H9 (cell line): Measurements from ENCODE around the gene PDPN. TPM values are rescaled to one million over a fixed set of nuclear protein-coding genes. Genes with fewer than 3 reads are reported as not detected.

ENCODE experiments used
- DNase-seq: peaks from one replicate; pipeline ENCODE4 v3.0.0-alpha.2; 2017
- H2AFZ ChIP-seq: one replicate; pipeline ENCODE4 v1.6.1; 2013; ENCODE audit warnings: mild to moderate bottlenecking, low read length, control low read depth, moderate library complexity
- H2AK5ac ChIP-seq: 2 replicates; pipeline ENCODE4 v1.6.1; 2013; ENCODE audit warnings: low read length, control low read depth, mixed read lengths; ENCODE audit not compliant: insufficient read length
- H2BK120ac ChIP-seq: one replicate; pipeline ENCODE4 v1.6.1; 2013; ENCODE audit warnings: low read depth, mild to moderate bottlenecking, low read length, control low read depth, inconsistent platforms; ENCODE audit not compliant: poor library complexity, severe bottlenecking
- H2BK12ac ChIP-seq: 2 replicates; pipeline ENCODE4 v1.6.1; 2013; ENCODE audit warnings: low read length, control low read depth, mixed read lengths, low read depth; ENCODE audit not compliant: insufficient read length
- H2BK15ac ChIP-seq: 2 replicates; pipeline ENCODE4 v1.6.1; 2013; ENCODE audit warnings: low read depth, low read length, control low read depth
- H2BK20ac ChIP-seq: one replicate; pipeline ENCODE4 v1.6.1; 2013; ENCODE audit warnings: low read depth, mild to moderate bottlenecking, low read length, control low read depth, inconsistent platforms; ENCODE audit not compliant: poor library complexity, severe bottlenecking
- H2BK5ac ChIP-seq: 2 replicates; pipeline ENCODE4 v1.6.1; 2013; ENCODE audit warnings: low read length, control low read depth, mixed read lengths; ENCODE audit not compliant: insufficient read length
- H3K14ac ChIP-seq: 2 replicates; pipeline ENCODE4 v1.6.1; 2013; ENCODE audit warnings: low read length, control low read depth; ENCODE audit not compliant: insufficient read depth
- H3K18ac ChIP-seq: 2 replicates; pipeline ENCODE4 v1.6.1; 2013; ENCODE audit warnings: low read depth, mild to moderate bottlenecking, mixed read lengths, low read length, control low read depth; ENCODE audit not compliant: insufficient read length
- H3K23ac ChIP-seq: 2 replicates; pipeline ENCODE4 v1.6.1; 2013; ENCODE audit warnings: low read length, control low read depth, mixed read lengths, low read depth; ENCODE audit not compliant: insufficient read length
- H3K23me2 ChIP-seq: 2 replicates; pipeline ENCODE4 v1.6.1; 2013; ENCODE audit warnings: low read depth, mild to moderate bottlenecking, mixed read lengths, low read length, control low read depth; ENCODE audit not compliant: insufficient read length, poor library complexity, severe bottlenecking
- H3K27ac ChIP-seq: 2 replicates; pipeline ENCODE4 v1.5.1; 2013; ENCODE audit warnings: low read length, control low read depth, mixed read lengths, low read depth; ENCODE audit not compliant: insufficient read length
- H3K27me3 ChIP-seq: 2 replicates; pipeline ENCODE4 v1.6.1; 2013; ENCODE audit warnings: low read length, control low read depth, inconsistent platforms; ENCODE audit not compliant: insufficient read depth
- H3K4ac ChIP-seq: 2 replicates; pipeline ENCODE4 v1.6.1; 2013; ENCODE audit warnings: low read depth, mild to moderate bottlenecking, control low read depth, inconsistent platforms, low read length, moderate library complexity
- H3K4me1 ChIP-seq: 2 replicates; pipeline ENCODE4 v1.6.1; 2013; ENCODE audit warnings: low read length, control low read depth, inconsistent platforms; ENCODE audit not compliant: insufficient read depth
- H3K4me2 ChIP-seq: 2 replicates; pipeline ENCODE4 v1.6.1; 2013; ENCODE audit warnings: low read length, control low read depth, mixed read lengths; ENCODE audit not compliant: insufficient read length, insufficient read depth
- H3K56ac ChIP-seq: 2 replicates; pipeline ENCODE4 v1.6.1; 2013; ENCODE audit warnings: low read depth, mild to moderate bottlenecking, mixed read lengths, low read length, control low read depth; ENCODE audit not compliant: insufficient read length
- H3K79me1 ChIP-seq: 2 replicates; pipeline ENCODE4 v1.6.1; 2013; ENCODE audit warnings: low read depth, mild to moderate bottlenecking, moderate library complexity, low read length, control low read depth, inconsistent platforms; ENCODE audit not compliant: insufficient read depth, poor library complexity, severe bottlenecking
- H3K79me2 ChIP-seq: 2 replicates; pipeline ENCODE4 v1.6.1; 2013; ENCODE audit warnings: low read length, control low read depth, inconsistent platforms; ENCODE audit not compliant: insufficient read depth
- H3K9ac ChIP-seq: 2 replicates; pipeline ENCODE4 v1.6.1; 2013; ENCODE audit warnings: low read length, control low read depth, mixed read lengths; ENCODE audit not compliant: insufficient read length; ENCODE audit errors: extremely low read depth
- H3K9me3 ChIP-seq: one replicate; pipeline ENCODE4 v1.6.1; 2013; ENCODE audit warnings: low read depth, low read length, inconsistent platforms; ENCODE audit not compliant: control insufficient read depth
- H3T11ph ChIP-seq: one replicate; pipeline ENCODE4 v1.6.1; 2013; ENCODE audit warnings: mild to moderate bottlenecking, low read length, control low read depth, inconsistent platforms
- H4K20me1 ChIP-seq: one replicate; pipeline ENCODE4 v1.6.1; 2013; ENCODE audit not compliant: control insufficient read depth, insufficient read length, insufficient read depth
- H4K5ac ChIP-seq: 2 replicates; pipeline ENCODE4 v1.6.1; 2013; ENCODE audit warnings: low read depth, mild to moderate bottlenecking, mixed read lengths, low read length, control low read depth; ENCODE audit not compliant: insufficient read length
- H4K8ac ChIP-seq: replicated peaks from 2 replicates; pipeline ENCODE4 v1.6.1; 2013; ENCODE audit warnings: low read length, control low read depth, mixed read lengths, low read depth; ENCODE audit not compliant: insufficient read length
- H4K91ac ChIP-seq: 2 replicates; pipeline ENCODE4 v1.6.1; 2013; ENCODE audit warnings: low read depth, mild to moderate bottlenecking, moderate library complexity, mixed read lengths, low read length, control low read depth; ENCODE audit not compliant: insufficient read length
- H3K27ac Mint-ChIP-seq, 3 experiments: 2 replicates in 2 of 3; 3 replicates in 1 of 3; pipeline ENCODE4 v1.8.0; 2020 to 2021; ENCODE audit warnings: mixed read lengths in 3 of 3, mild to moderate bottlenecking in 1 of 3, moderate library complexity in 1 of 3
- H3K27me3 Mint-ChIP-seq: 2 replicates; pipeline ENCODE4 v1.8.0; 2021; ENCODE audit warnings: low read depth, mild to moderate bottlenecking, moderate library complexity, mixed read lengths
- H3K36me3 Mint-ChIP-seq, 3 experiments: 2 replicates in 2 of 3; 3 replicates in 1 of 3; pipeline ENCODE4 v1.8.0; 2020 to 2021; ENCODE audit warnings: low read depth in 3 of 3, mixed read lengths in 3 of 3; ENCODE audit not compliant: insufficient read depth in 1 of 3
- H3K4me1 Mint-ChIP-seq, 2 experiments: 2 replicates each; pipeline ENCODE4 v1.8.0; 2020; ENCODE audit warnings: mixed read lengths in 2 of 2
- H3K4me3 Mint-ChIP-seq, 2 experiments: 2 replicates in 1 of 2; 3 replicates in 1 of 2; pipeline ENCODE4 v1.8.0; 2020 to 2021; ENCODE audit warnings: mild to moderate bottlenecking in 2 of 2, mixed read lengths in 2 of 2, moderate library complexity in 1 of 2
- H3K9me3 Mint-ChIP-seq, 2 experiments: 2 replicates in 1 of 2; 3 replicates in 1 of 2; pipeline ENCODE4 v1.8.0; 2020; ENCODE audit warnings: mild to moderate bottlenecking in 2 of 2, mixed read lengths in 2 of 2, moderate library complexity in 1 of 2
- WGBS: extraction: QIAGEN DNeasy Blood & Tissue Kit; methylation state at CpG from one replicate; pipeline ENCODE4 v1.1.7; 2013; ENCODE audit warnings: missing lambda C conversion rate, low lambda C conversion rate, mixed read lengths; ENCODE audit not compliant: insufficient read length; ENCODE audit errors: extremely low coverage; 5-methylcytosine and 5-hydroxymethylcytosine counted together
- total RNA-seq: library from RNA; stranded (reverse); gene quantifications from 2 replicates; pipeline ENCODE4 v1.2.1, GENCODE V29; 2021
- TF ChIP-seq, protein P1 (sequence below): fragments of 200-600 bp; sonication (generic); conservative IDR thresholded peaks from 3 replicates; pipeline ENCODE4 v1.8.0; 2021; ENCODE audit warnings: antibody characterized with exemption, mild to moderate bottlenecking

PDPN gene
- total RNA-seq, 1 experiment from 2014 or later, result 205 TPM

DNA sequence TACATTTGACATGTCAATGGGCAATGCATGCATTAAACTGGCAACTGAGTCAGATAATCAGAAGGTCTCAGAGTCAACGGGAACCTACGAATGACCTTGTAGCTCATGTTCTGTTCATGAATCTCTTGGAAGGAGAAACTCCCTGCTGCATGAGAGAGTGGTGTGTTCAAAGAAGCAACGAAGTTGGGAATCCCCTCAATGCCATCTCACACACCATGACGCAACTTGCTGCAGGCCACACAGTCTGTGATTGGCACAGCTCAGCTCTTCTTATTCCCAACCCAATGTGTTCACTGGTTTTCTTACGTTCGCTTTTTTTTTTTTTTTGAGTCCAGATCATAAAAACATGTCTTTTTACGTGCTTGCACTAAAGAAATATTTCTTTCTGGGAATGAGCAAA, 62.9 kb downstream of the PDPN start:
- Histone ChIP-seq H3K23me2 (no peaks in the 10 kb centered on the region), H3K4ac (no peak overlapping the region), H2BK12ac (no peak overlapping the region), H2BK20ac (no peak overlapping the region), H3K23ac (no peak overlapping the region), H3K27me3 (no peaks in the 10 kb centered on the region), H3T11ph (no peak overlapping the region), H3K56ac (no peak overlapping the region), H2BK5ac (no peak overlapping the region), H3K9ac (no peak overlapping the region), H3K18ac (no peak overlapping the region), H3K4me1 (no peaks in the 10 kb centered on the region), H3K79me1 (no peaks in the 10 kb centered on the region), H4K20me1 (no peaks in the 10 kb centered on the region), H2AFZ (no peak overlapping the region), H3K9me3 (no peaks in the 10 kb centered on the region), H3K4me2 (no peak overlapping the region), H2BK15ac (no peak overlapping the region), H3K79me2 (no peaks in the 10 kb centered on the region), H3K14ac (no peak overlapping the region), H4K91ac (no peak overlapping the region), H2AK5ac (no peak overlapping the region), H4K8ac (no peak overlapping the region), H4K5ac (no peak overlapping the region), H3K27ac (no peak overlapping the region), H2BK120ac (no peak overlapping the region)
- no peak overlapping the region for H3K27ac Mint-ChIP-seq
- no peaks in the 10 kb centered on the region; a peak in 2 of 7 replicates for H3K36me3 Mint-ChIP-seq
- DNase-seq, result no peak
- no peaks in the 10 kb centered on the region for H3K4me1 Mint-ChIP-seq
- H3K27me3 Mint-ChIP-seq, result no peaks in the 10 kb centered on the region; the same call in 1 of the 2 replicates
- H3K4me3 Mint-ChIP-seq, result no peak overlapping the region
- TF ChIP-seq, protein P1, sequence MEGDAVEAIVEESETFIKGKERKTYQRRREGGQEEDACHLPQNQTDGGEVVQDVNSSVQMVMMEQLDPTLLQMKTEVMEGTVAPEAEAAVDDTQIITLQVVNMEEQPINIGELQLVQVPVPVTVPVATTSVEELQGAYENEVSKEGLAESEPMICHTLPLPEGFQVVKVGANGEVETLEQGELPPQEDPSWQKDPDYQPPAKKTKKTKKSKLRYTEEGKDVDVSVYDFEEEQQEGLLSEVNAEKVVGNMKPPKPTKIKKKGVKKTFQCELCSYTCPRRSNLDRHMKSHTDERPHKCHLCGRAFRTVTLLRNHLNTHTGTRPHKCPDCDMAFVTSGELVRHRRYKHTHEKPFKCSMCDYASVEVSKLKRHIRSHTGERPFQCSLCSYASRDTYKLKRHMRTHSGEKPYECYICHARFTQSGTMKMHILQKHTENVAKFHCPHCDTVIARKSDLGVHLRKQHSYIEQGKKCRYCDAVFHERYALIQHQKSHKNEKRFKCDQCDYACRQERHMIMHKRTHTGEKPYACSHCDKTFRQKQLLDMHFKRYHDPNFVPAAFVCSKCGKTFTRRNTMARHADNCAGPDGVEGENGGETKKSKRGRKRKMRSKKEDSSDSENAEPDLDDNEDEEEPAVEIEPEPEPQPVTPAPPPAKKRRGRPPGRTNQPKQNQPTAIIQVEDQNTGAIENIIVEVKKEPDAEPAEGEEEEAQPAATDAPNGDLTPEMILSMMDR, result no peak
- WGBS, result no CpG with 5 or more reads among the region's 7 CpGs
- H3K9me3 Mint-ChIP-seq, result peaks cover 6 to 15% of the 10 kb centered on the region in 2 experiments; a peak in 3 of 5 replicates
